Naive thymus-derived CD8-positive, alpha-beta T cell (primary cell): ENCODE data around the gene ZSCAN4. TPM values are rescaled to one million over a fixed set of nuclear protein-coding genes. Genes with fewer than 3 reads are reported as not detected.

Experiments
- ATAC-seq, 2 donors: fragments of 150-1000 bp; cut with Tn5 transposase in 1 of 2; sonication (Bioruptor Pico), chemical (Tn5 transposase) in 1 of 2; 1 replicate in 1 of 2; 2 replicates in 1 of 2; pipeline ENCODE4 v1.10.0; 2021; ENCODE audit warnings: mild to moderate bottlenecking in 2 of 2, moderate library complexity in 2 of 2
- POLR2A ChIA-PET: fragments of 350-600 bp; sonication (Branson Sonifier 250); formaldehyde crosslinking; loops from one replicate; lab custom pipeline; 2021; ENCODE audit warnings: antibody characterized with exemption; lab: Charles Lee
- DNase-seq, 10 donors: peaks; one replicate each; pipeline versions ENCODE4 v3.0.0 to v3.0.0-alpha.2; 2020 to 2022
- H3K27ac Mint-ChIP-seq, 10 donors: one replicate each; pipeline ENCODE4 v1.8.0; 2020 to 2022; ENCODE audit warnings: mild to moderate bottlenecking in 10 of 10, mixed read lengths in 10 of 10, moderate library complexity in 4 of 10, inconsistent platforms in 1 of 10
- H3K27me3 Mint-ChIP-seq, 5 donors: one replicate each; pipeline ENCODE4 v1.8.0; 2021 to 2022; ENCODE audit warnings: mixed read lengths in 5 of 5
- H3K36me3 Mint-ChIP-seq, 3 donors: one replicate each; pipeline ENCODE4 v1.8.0; 2020 to 2022; ENCODE audit warnings: mixed read lengths in 3 of 3, mild to moderate bottlenecking in 2 of 3, inconsistent platforms in 1 of 3
- H3K4me1 Mint-ChIP-seq, 4 donors: one replicate each; pipeline ENCODE4 v1.8.0; 2021 to 2022; ENCODE audit warnings: mixed read lengths in 4 of 4
- H3K4me3 Mint-ChIP-seq, 10 donors: one replicate each; pipeline ENCODE4 v1.8.0; 2020 to 2022; ENCODE audit warnings: mild to moderate bottlenecking in 10 of 10, mixed read lengths in 10 of 10, moderate library complexity in 6 of 10, inconsistent platforms in 1 of 10
- H3K9me3 Mint-ChIP-seq, 9 donors: one replicate each; pipeline ENCODE4 v1.8.0; 2020 to 2022; ENCODE audit warnings: mixed read lengths in 9 of 9, mild to moderate bottlenecking in 3 of 9, inconsistent platforms in 1 of 9, moderate library complexity in 1 of 9
- polyA plus RNA-seq, 3 donors: library from polyadenylated mRNA; unstranded; fragments of 300-500 nt; fragmentation: Illumina TruSeq; gene quantifications; one replicate each; pipeline ENCODE4 v1.2.3, GENCODE V29; 2021
- total RNA-seq, 8 experiments: library from RNA in 2 of 8; stranded (reverse) in 2 of 8; gene quantifications; one replicate each; pipeline ENCODE4 v1.2.3 and lab custom pipeline; 2021 to 2026

The ZSCAN4 gene
- total RNA-seq (not detected), polyA plus RNA-seq (not detected), total RNA-seq (lab: John Stamatoyannopoulos, UW) (0 reads per million in 6 experiments)

- H3K27me3 Mint-ChIP-seq: peaks cover 20 to 49% (median 35%) of the 10 kb centered on the region in 5 donors
- peaks cover 0 to 52% (median 19%) of the 10 kb centered on the region in 9 donors for H3K9me3 Mint-ChIP-seq
Measured at GRCh38 chr19:57668635-57669034, at the start of gene ZSCAN4. TSS of gene ZSCAN4 (plus strand) at chr19:57668935. CDS start at chr19:57676146, 7,211 bp downstream.

DNA sequence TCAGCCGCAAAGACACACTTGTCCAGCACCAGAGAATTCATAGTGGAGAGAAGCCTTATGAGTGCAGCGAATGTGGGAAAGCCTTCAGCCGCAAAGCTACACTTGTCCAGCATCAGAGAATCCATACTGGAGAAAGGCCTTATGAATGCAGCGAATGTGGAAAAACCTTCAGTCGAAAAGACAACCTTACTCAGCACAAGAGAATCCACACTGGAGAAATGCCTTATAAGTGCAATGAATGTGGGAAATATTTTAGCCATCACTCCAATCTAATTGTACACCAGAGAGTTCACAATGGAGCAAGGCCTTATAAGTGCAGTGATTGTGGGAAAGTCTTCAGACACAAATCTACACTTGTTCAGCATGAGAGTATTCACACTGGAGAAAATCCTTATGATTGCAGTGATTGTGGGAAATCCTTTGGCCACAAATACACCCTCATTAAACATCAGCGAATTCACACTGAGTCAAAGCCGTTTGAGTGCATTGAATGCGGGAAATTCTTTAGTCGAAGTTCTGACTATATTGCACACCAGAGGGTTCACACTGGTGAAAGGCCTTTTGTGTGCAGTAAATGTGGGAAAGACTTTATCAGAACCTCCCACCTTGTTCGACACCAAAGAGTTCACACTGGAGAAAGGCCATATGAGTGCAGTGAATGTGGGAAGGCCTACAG lies 47.9 kb upstream of the ZSCAN4 start:
- Mint-ChIP-seq H3K27me3 (no peaks in the 10 kb centered on the region), H3K27ac (no peak overlapping the region), H3K9me3 (peaks cover 20 to 100% (median 60%) of the 10 kb centered on the region in 9 donors), H3K4me3 (no peak overlapping the region), H3K36me3 (peaks cover 74 to 91% (median 77%) of the 10 kb centered on the region in 3 donors), H3K4me1 (peaks cover 15 to 20% (median 17%) of the 10 kb centered on the region in 4 donors)
- no peak for DNase-seq
- no peak for ATAC-seq
- POLR2A ChIA-PET: no interaction called here

More at GRCh38 chr19:57668635-57669034, at the start of gene ZSCAN4:
- Mint-ChIP-seq H3K36me3 (peaks cover 7 to 11% (median 9%) of the 10 kb centered on the region in 3 donors), H3K4me3 (no peak within 1 kb of the TSS), H3K27ac (peak within 1 kb of the TSS in 1 of 10 donors; percentile 49), H3K4me1 (peaks cover 3 to 10% (median 6%) of the 10 kb centered on the region in 4 donors)
- POLR2A ChIA-PET: no interaction called here
- DNase-seq (no peak), ATAC-seq (no peak)

DNA sequence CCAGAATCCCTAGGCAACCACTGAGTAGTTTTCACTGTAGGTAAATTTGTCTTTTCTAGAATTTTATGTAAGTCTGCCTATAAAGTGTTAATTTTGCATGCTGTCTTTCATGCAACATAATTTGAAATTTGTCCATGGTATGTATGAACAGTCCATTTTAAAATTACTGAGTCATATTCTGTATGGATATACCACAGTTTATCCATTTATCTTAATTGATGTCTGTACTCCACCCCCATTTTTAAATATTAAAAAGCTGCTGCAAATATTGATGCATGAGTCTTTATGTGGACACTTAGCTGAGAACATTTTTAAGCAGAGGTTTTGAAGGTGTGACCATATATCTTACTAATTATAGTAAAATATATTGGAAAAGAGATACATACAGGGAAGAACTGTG lies 45.6 kb upstream of the ZSCAN4 start:
- peaks cover 9 to 99% (median 46%) of the 10 kb centered on the region in 9 donors for H3K9me3 Mint-ChIP-seq
- H3K4me1 Mint-ChIP-seq: peaks cover under 1 to 4% (median 3%) of the 10 kb centered on the region in 4 donors
- peak overlapping the region in 1 of 10 donors; percentile 33 for H3K27ac Mint-ChIP-seq
- ATAC-seq (no peak), DNase-seq (no peak)
- no peak overlapping the region for H3K4me3 Mint-ChIP-seq
- H3K27me3 Mint-ChIP-seq: no peaks in the 10 kb centered on the region
- peaks cover 56 to 75% (median 63%) of the 10 kb centered on the region in 3 donors for H3K36me3 Mint-ChIP-seq
- POLR2A ChIA-PET: no interaction called here

- peak within 1 kb of the TSS; percentile 78 to 96 (median 94) for H3K27ac Mint-ChIP-seq
- H3K4me3 Mint-ChIP-seq: peak within 1 kb of the TSS; percentile 84 to 97 (median 94)
- peaks cover 42 to 54% (median 53%) of the 10 kb centered on the region in 3 donors for H3K36me3 Mint-ChIP-seq
- ATAC-seq (peak; percentile 97 to 99), DNase-seq (peak; percentile 75 to 94 (median 85))
- H3K9me3 Mint-ChIP-seq: peaks cover 12 to 62% (median 38%) of the 10 kb centered on the region in 9 donors
- peaks cover 14 to 29% (median 25%) of the 10 kb centered on the region in 4 donors for H3K4me1 Mint-ChIP-seq
- H3K27me3 Mint-ChIP-seq: no peaks in the 10 kb centered on the region
- POLR2A ChIA-PET: interaction anchor here (0.6 to 3.0 kb wide), 15 partner anchors 15 to 730 kb away, joined by 3 to 22 read pairs (median 4); partner anchors contain the start of genes ZIK1, ZNF134, ZNF154 and ZNF419
Measured at GRCh38 chr19:57632987-57633831, 35.5 kb upstream of the ZSCAN4 start, which contains the start of gene ZNF211. TSS of gene ZNF211 (plus strand) at chr19:57633168. CDS start at chr19:57633347, 179 bp downstream.

DNA sequence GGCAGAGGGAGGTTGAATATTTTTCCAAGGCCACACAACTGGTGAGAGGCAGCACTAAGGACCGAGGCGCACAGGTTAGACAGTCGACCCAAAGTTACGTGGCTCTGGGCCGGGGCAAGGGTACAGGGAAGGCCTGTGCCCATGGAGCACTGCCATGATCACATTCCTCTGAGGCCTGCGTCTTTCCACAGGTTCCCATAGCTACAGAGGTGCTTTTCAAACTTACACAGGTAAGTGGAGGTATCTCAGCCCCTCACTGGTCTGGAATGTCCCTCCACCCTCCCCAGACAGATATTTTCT lies 35.0 kb upstream of the ZSCAN4 start:
- peaks cover 14 to 29% (median 25%) of the 10 kb centered on the region in 4 donors for H3K4me1 Mint-ChIP-seq
- peak overlapping the region; percentile 84 to 97 (median 94) for H3K4me3 Mint-ChIP-seq
- H3K27me3 Mint-ChIP-seq: no peaks in the 10 kb centered on the region
- H3K27ac Mint-ChIP-seq: peak overlapping the region in 9 of 10 donors; percentile 69 to 96 (median 92)
- no peak for DNase-seq
- no peak for ATAC-seq
- peaks cover 18 to 62% (median 38%) of the 10 kb centered on the region in 9 donors for H3K9me3 Mint-ChIP-seq
- POLR2A ChIA-PET: interaction anchor here (1.1 to 3.0 kb wide), 7 partner anchors 18 to 729 kb away, joined by 3 to 22 read pairs (median 12); partner anchors contain the start of genes ZNF134, ZNF154, ZNF497 and ZNF530
- H3K36me3 Mint-ChIP-seq: peaks cover 48 to 57% (median 54%) of the 10 kb centered on the region in 3 donors

DNA sequence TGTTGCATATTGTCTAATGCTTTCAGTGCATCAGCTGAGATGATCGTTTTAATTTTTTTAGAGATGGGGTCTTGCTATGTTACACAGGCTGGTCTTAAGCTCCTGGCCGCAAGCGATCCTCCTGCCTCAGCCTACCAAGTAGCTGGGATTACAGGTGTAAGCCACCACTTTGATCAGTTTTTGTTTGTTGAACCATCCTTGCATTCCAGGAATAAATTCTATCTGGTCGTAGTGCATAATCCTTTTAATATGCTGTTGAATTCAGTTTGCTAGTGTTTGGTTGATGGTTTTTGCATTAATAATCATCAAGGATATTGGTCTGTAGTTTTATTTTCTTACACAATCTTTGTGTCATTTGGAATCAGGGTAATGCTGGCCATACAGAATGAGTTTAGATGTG lies 31.4 kb upstream of the ZSCAN4 start:
- Mint-ChIP-seq H3K27ac (no peak overlapping the region), H3K36me3 (peaks cover 81 to 84% (median 81%) of the 10 kb centered on the region in 3 donors), H3K27me3 (no peaks in the 10 kb centered on the region), H3K4me1 (peaks cover 14 to 28% (median 24%) of the 10 kb centered on the region in 4 donors), H3K4me3 (no peak overlapping the region), H3K9me3 (peaks cover 24 to 86% (median 58%) of the 10 kb centered on the region in 9 donors)
- ATAC-seq: no peak
- POLR2A ChIA-PET: no interaction called here
- peak in 1 of 10 donors; percentile 17 for DNase-seq

- POLR2A ChIA-PET: no interaction called here
- Mint-ChIP-seq H3K9me3 (peaks cover 20 to 99% (median 56%) of the 10 kb centered on the region in 9 donors), H3K4me3 (peak overlapping the region in 1 of 10 donors; percentile 20), H3K36me3 (peaks cover 62 to 79% (median 64%) of the 10 kb centered on the region in 3 donors), H3K27ac (no peak overlapping the region), H3K27me3 (no peaks in the 10 kb centered on the region), H3K4me1 (no peaks in the 10 kb centered on the region)
- ATAC-seq (no peak), DNase-seq (no peak)
Measured at GRCh38 chr19:57641715-57642234, 27.0 kb upstream of the ZSCAN4 start.

DNA sequence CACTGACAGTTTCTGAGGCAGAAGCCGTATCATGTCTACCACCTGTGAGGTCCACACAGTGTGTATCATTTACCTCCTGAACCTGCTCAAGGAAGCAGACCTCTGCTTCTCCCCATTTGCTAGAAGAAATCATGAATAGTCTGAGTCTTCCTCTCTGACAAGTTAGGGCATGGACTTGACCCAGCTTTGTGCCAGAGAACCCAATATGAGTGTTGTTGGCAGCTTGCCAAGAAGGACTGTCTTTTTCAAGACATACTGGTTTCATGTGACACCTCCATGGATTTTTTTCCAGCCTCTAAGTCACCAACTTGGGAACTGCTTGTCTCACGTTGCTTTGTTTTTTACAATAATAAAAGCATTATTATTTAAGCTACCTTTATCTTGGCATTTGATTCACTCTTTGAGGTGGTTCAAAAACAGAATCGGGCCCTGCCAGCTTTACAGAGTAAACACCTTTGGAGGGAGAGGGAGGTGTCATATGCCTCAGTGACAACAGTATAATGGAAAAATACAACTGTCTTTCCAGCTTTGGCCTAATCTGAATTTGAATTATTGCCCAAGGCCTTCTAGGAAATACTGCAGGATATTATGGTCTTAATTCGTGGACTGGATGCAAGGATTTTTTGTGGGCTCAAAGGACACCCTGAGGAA lies 26.2 kb upstream of the ZSCAN4 start:
- H3K27me3 Mint-ChIP-seq: no peaks in the 10 kb centered on the region
- no peak overlapping the region for H3K4me3 Mint-ChIP-seq
- ATAC-seq (no peak), DNase-seq (no peak)
- peaks cover 16 to 99% (median 53%) of the 10 kb centered on the region in 9 donors for H3K9me3 Mint-ChIP-seq
- no peak overlapping the region for H3K27ac Mint-ChIP-seq
- no peaks in the 10 kb centered on the region for H3K4me1 Mint-ChIP-seq
- H3K36me3 Mint-ChIP-seq: peaks cover 55 to 75% (median 63%) of the 10 kb centered on the region in 3 donors
- POLR2A ChIA-PET: no interaction called here

DNA sequence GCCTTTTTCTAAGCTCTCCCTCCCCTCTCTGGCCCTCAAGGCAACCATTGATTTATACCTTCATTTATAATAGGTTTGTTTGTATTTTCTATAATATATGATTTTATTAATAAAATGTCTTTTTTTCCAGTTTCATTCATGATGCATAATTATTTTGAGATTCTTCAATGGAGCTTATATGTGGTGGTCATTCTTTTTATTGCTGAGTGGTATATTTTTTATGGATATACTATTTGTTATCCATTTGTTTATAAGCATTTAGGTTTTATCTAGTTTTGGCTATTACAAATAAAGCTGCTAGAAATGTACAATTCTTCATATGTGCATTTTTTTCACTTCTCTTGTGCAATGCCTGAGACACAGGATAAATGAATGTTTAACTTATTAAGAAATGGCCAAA lies 25.0 kb upstream of the ZSCAN4 start:
- no peak overlapping the region for H3K27ac Mint-ChIP-seq

GRCh38 chr19:57648331-57649003 lies 20.3 kb upstream of the ZSCAN4 start:
- POLR2A ChIA-PET: no interaction called here
- H3K27ac Mint-ChIP-seq: no peak overlapping the region
- ATAC-seq (no peak), DNase-seq (no peak)
- H3K4me3 Mint-ChIP-seq: no peak overlapping the region
- H3K4me1 Mint-ChIP-seq: peaks cover 0 to 8% (median 5%) of the 10 kb centered on the region in 4 donors
- peaks cover 9 to 90% (median 57%) of the 10 kb centered on the region in 9 donors for H3K9me3 Mint-ChIP-seq
- H3K27me3 Mint-ChIP-seq: peaks cover 4 to 21% (median 9%) of the 10 kb centered on the region in 5 donors
- peaks cover 10 to 58% (median 47%) of the 10 kb centered on the region in 3 donors for H3K36me3 Mint-ChIP-seq

More for the DNA sequence above, 25.0 kb upstream of the ZSCAN4 start:
- POLR2A ChIA-PET: no interaction called here
- no peak for DNase-seq
- no peak for ATAC-seq
- peaks cover 10 to 99% (median 57%) of the 10 kb centered on the region in 9 donors for H3K9me3 Mint-ChIP-seq
- H3K27me3 Mint-ChIP-seq: no peaks in the 10 kb centered on the region
- H3K36me3 Mint-ChIP-seq: peaks cover 43 to 68% (median 64%) of the 10 kb centered on the region in 3 donors
- H3K4me1 Mint-ChIP-seq: no peaks in the 10 kb centered on the region
- no peak overlapping the region for H3K4me3 Mint-ChIP-seq

DNA sequence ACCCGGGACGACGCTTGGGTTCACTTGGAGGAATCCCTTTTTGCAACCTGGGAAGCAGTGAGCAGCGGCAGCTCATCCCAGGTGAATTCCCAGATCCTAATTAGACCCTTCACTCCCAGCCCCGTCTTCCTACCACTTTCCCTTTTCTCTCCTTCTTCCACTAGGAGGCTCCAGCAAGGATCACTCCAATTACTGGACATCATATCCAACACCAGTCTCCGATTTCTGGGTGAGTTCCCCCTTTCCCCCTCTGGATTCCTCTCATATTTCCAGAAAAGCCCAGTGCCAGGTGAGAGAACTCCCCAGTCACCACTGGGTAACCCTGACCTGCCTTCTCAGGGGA lies 17.1 kb upstream of the ZSCAN4 start:
- Mint-ChIP-seq H3K27ac (peak overlapping the region in 1 of 10 donors; percentile 63), H3K4me3 (peak overlapping the region in 3 of 10 donors; percentile 33 to 69 (median 62)), H3K27me3 (peaks cover 20 to 52% (median 35%) of the 10 kb centered on the region in 5 donors), H3K36me3 (peaks cover 15 to 78% (median 55%) of the 10 kb centered on the region in 3 donors), H3K4me1 (peaks cover 0 to 8% (median 5%) of the 10 kb centered on the region in 4 donors), H3K9me3 (peaks cover 29 to 91% (median 76%) of the 10 kb centered on the region in 9 donors)
- ATAC-seq (no peak), DNase-seq (no peak)
- POLR2A ChIA-PET: interaction anchor here (0.6 kb wide), 1 partner anchor 41 kb away, joined by 4 read pairs; no protein-coding TSS in a partner anchor
